ENCODE data around the gene SNPH.

- TF ChIP-seq, protein P1, sequence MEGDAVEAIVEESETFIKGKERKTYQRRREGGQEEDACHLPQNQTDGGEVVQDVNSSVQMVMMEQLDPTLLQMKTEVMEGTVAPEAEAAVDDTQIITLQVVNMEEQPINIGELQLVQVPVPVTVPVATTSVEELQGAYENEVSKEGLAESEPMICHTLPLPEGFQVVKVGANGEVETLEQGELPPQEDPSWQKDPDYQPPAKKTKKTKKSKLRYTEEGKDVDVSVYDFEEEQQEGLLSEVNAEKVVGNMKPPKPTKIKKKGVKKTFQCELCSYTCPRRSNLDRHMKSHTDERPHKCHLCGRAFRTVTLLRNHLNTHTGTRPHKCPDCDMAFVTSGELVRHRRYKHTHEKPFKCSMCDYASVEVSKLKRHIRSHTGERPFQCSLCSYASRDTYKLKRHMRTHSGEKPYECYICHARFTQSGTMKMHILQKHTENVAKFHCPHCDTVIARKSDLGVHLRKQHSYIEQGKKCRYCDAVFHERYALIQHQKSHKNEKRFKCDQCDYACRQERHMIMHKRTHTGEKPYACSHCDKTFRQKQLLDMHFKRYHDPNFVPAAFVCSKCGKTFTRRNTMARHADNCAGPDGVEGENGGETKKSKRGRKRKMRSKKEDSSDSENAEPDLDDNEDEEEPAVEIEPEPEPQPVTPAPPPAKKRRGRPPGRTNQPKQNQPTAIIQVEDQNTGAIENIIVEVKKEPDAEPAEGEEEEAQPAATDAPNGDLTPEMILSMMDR (IDR thresholded peaks at IDR 0.05), result no peak
- no peak for TF ChIP-seq ZFX (IDR thresholded peaks at IDR 0.05; ENCODE audit: borderline replicate concordance)
These were observed 72.0 kb downstream of the SNPH start for GRCh38 chr20:1338096-1338495.
